Liver (tissue), 9 donors: ENCODE data around the gene SYS1. TPM values are rescaled to one million over a fixed set of nuclear protein-coding genes. Genes with fewer than 3 reads are reported as not detected.

Experiments used
- DNase-seq: peaks from one replicate; pipeline ENCODE4 v3.0.0-alpha.2; 2017; ENCODE audit warnings: low spot score
- H3K27ac ChIP-seq, 2 donors: one replicate each; pipeline ENCODE4 v1.7.0; 2013; ENCODE audit warnings: inconsistent platforms in 2 of 2, low read length in 2 of 2, control low read depth in 1 of 2, low read depth in 1 of 2, mild to moderate bottlenecking in 1 of 2
- H3K27me3 ChIP-seq, 4 donors: one replicate each; pipeline versions ENCODE4 v1.6.1 to v1.7.0; 2013; ENCODE audit warnings: low read length in 3 of 4, inconsistent platforms in 1 of 4, mild to moderate bottlenecking in 1 of 4, moderate library complexity in 1 of 4; ENCODE audit not compliant: control insufficient read depth in 4 of 4, insufficient read depth in 4 of 4
- H3K36me3 ChIP-seq, 4 donors: one replicate each; pipeline versions ENCODE4 v1.6.1 to v1.7.0; 2013; ENCODE audit warnings: low read length in 3 of 4, mild to moderate bottlenecking in 3 of 4, low read depth in 1 of 4, moderate library complexity in 1 of 4; ENCODE audit not compliant: control insufficient read depth in 4 of 4, insufficient read depth in 3 of 4
- H3K4me1 ChIP-seq, 4 donors: one replicate each; pipeline versions ENCODE4 v1.6.1 to v1.7.0; 2013; ENCODE audit warnings: low read length in 3 of 4, mild to moderate bottlenecking in 3 of 4, moderate library complexity in 1 of 4; ENCODE audit not compliant: control insufficient read depth in 4 of 4, insufficient read depth in 4 of 4
- H3K4me3 ChIP-seq, 3 donors: one replicate each; pipeline versions ENCODE4 v1.6.1 to v1.7.0; 2013; ENCODE audit warnings: low read length in 3 of 3, control low read depth in 1 of 3, low read depth in 1 of 3, mild to moderate bottlenecking in 1 of 3
- H3K9ac ChIP-seq, 2 donors: one replicate each; pipeline ENCODE4 v1.7.0; 2013; ENCODE audit warnings: low read length in 2 of 2, mild to moderate bottlenecking in 2 of 2, moderate library complexity in 2 of 2, control low read depth in 1 of 2, low read depth in 1 of 2
- H3K9me3 ChIP-seq, 4 donors: one replicate each; pipeline versions ENCODE4 v1.6.1 to v1.7.0; 2013; ENCODE audit warnings: low read length in 3 of 4; ENCODE audit not compliant: control insufficient read depth in 4 of 4
- EGR1 ChIP-seq, 2 donors: IDR thresholded peaks; 2 replicates each; pipeline ENCODE4 v1.6.1; 2016 to 2018; ENCODE audit warnings: antibody characterized with exemption in 2 of 2, low read depth in 2 of 2
- FOXA1 ChIP-seq: IDR thresholded peaks from 2 replicates; pipeline ENCODE4 v1.6.1; 2016; ENCODE audit warnings: antibody characterized with exemption
- FOXA2 ChIP-seq: IDR thresholded peaks from 2 replicates; pipeline ENCODE4 v1.6.1; 2016; ENCODE audit warnings: antibody characterized with exemption
- GABPA ChIP-seq, 2 donors: IDR thresholded peaks in 1 of 2; conservative IDR thresholded peaks in 1 of 2; 2 replicates each; pipeline ENCODE4 v1.6.1; 2016; ENCODE audit warnings: antibody characterized with exemption in 2 of 2, mild to moderate bottlenecking in 1 of 2, moderate library complexity in 1 of 2
- HNF4A ChIP-seq, 2 donors: conservative IDR thresholded peaks; 2 replicates each; pipeline ENCODE4 v1.6.1; 2016; ENCODE audit warnings: antibody characterized with exemption in 2 of 2, mild to moderate bottlenecking in 2 of 2
- HNF4G ChIP-seq: IDR thresholded peaks from 2 replicates; pipeline ENCODE4 v1.6.1; 2016; ENCODE audit warnings: antibody characterized with exemption
- JUND ChIP-seq, 2 donors: IDR thresholded peaks; 2 replicates each; pipeline ENCODE4 v1.6.1; 2016; ENCODE audit warnings: antibody characterized with exemption in 2 of 2
- NR2F2 ChIP-seq: IDR thresholded peaks from 2 replicates; pipeline ENCODE4 v1.6.1; 2016; ENCODE audit warnings: antibody characterized with exemption
- RAD21 ChIP-seq, 2 donors: IDR thresholded peaks; 2 replicates each; pipeline ENCODE4 v1.6.1; 2016; ENCODE audit warnings: antibody characterized with exemption in 2 of 2, mild to moderate bottlenecking in 2 of 2
- RXRA ChIP-seq, 2 donors: IDR thresholded peaks; 2 replicates each; pipeline ENCODE4 v1.6.1; 2017 to 2018; ENCODE audit warnings: antibody characterized with exemption in 2 of 2, mild to moderate bottlenecking in 1 of 2
- SP1 ChIP-seq: IDR thresholded peaks from 2 replicates; pipeline ENCODE4 v1.6.1; 2018; ENCODE audit warnings: antibody characterized with exemption, mild to moderate bottlenecking
- TAF1 ChIP-seq: conservative IDR thresholded peaks from 2 replicates; pipeline ENCODE4 v1.6.1; 2016; ENCODE audit warnings: antibody characterized with exemption, mild to moderate bottlenecking
- YY1 ChIP-seq: IDR thresholded peaks from 2 replicates; pipeline ENCODE4 v1.6.1; 2016; ENCODE audit warnings: antibody characterized with exemption, mild to moderate bottlenecking
- WGBS: extraction: QIAGEN DNeasy Blood & Tissue Kit; methylation state at CpG from one replicate; pipeline ENCODE4 v1.1.7; 2013; 5-methylcytosine and 5-hydroxymethylcytosine counted together
- polyA plus RNA-seq, 2 donors: library from polyadenylated mRNA; stranded (reverse) in 1 of 2; unstranded in 1 of 2; fragments of 200-250 nt in 1 of 2; fragments of >200 nt in 1 of 2; fragmentation: Nextera tagmentation in 1 of 2; extraction: Ambion mirVana in 1 of 2; gene quantifications; one replicate each; pipeline versions ENCODE4 v1.2.1 to v1.2.3, GENCODE V29; 2013 to 2015
- total RNA-seq, 2 donors: library from RNA; depleted of rRNA; stranded (reverse); fragments of >200 nt; gene quantifications; one replicate each; pipeline ENCODE4 v1.2.3, GENCODE V29; 2014
- TF ChIP-seq, protein P1 (sequence below): IDR thresholded peaks from 2 replicates; pipeline ENCODE4 v1.6.1; 2016; ENCODE audit warnings: antibody characterized with exemption
- TF ChIP-seq, protein P2 (sequence below): IDR thresholded peaks from 2 replicates; pipeline ENCODE4 v1.6.1; 2016; ENCODE audit warnings: antibody characterized with exemption
- TF ChIP-seq, protein P3 (sequence below): fragments of 150-350 bp; IDR thresholded peaks from 2 replicates; pipeline ENCODE4 v1.5.1; 2017; ENCODE audit warnings: improper control_type of control experiment, low read depth, low read length; ENCODE audit not compliant: missing input control
- TF ChIP-seq, protein P4 (sequence below): IDR thresholded peaks from 2 replicates; pipeline ENCODE4 v1.6.1; 2016; ENCODE audit warnings: antibody characterized with exemption
- TF ChIP-seq, protein P5 (sequence below): IDR thresholded peaks from 2 replicates; pipeline ENCODE4 v1.6.1; 2016; ENCODE audit warnings: antibody characterized with exemption, mild to moderate bottlenecking
- donor health status: healthy.
- donor health status: healthy.
- donor health status: healthy.
- donor health status: healthy.
- donor health status: healthy.

SYS1 gene
- total and polyA plus RNA-seq, 4 donors: 15.0 to 37.8 (median 28.1) TPM

DNA sequence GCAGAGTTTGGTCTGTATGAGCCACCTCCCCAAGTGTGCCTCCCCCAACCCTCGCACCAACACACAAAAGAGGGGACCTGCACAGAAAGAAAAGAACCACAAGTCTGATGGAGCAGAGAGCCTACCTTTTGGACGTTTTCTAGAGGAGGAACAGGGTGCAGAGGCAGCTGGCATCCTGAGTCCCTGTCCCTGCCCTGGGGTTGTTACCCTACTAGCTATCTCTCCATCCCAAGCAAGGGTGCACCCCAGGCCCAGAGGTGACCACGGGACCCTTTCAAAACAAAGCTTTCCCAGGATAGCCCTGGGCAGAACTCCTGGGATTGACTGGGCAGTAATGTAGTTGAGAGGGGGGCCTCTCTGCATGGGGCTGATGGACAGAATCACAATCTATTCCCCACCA lies 45.1 kb upstream of the SYS1 start:
- no peak overlapping the region for H3K4me3 ChIP-seq
- WGBS: 62% methylated on average over 3 of the region's 3 CpGs
- no peak for TF ChIP-seq RAD21 (IDR thresholded peaks at IDR 0.05)
- TF ChIP-seq, protein P1, sequence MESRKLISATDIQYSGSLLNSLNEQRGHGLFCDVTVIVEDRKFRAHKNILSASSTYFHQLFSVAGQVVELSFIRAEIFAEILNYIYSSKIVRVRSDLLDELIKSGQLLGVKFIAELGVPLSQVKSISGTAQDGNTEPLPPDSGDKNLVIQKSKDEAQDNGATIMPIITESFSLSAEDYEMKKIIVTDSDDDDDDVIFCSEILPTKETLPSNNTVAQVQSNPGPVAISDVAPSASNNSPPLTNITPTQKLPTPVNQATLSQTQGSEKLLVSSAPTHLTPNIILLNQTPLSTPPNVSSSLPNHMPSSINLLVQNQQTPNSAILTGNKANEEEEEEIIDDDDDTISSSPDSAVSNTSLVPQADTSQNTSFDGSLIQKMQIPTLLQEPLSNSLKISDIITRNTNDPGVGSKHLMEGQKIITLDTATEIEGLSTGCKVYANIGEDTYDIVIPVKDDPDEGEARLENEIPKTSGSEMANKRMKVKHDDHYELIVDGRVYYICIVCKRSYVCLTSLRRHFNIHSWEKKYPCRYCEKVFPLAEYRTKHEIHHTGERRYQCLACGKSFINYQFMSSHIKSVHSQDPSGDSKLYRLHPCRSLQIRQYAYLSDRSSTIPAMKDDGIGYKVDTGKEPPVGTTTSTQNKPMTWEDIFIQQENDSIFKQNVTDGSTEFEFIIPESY: no peak
- TF ChIP-seq EGR1 (IDR thresholded peaks at IDR 0.05; ENCODE audit: low read depth in 2 of 2): no peak
- TF ChIP-seq HNF4A (conservative IDR thresholded peaks at IDR 0.05): no peak
- TF ChIP-seq JUND (IDR thresholded peaks at IDR 0.05): no peak
- peaks cover 0 to 11% (median 1%) of the 10 kb centered on the region in 4 donors for H3K27me3 ChIP-seq
- no peaks in the 10 kb centered on the region for H3K9me3 ChIP-seq
- no peak for DNase-seq
- no peak overlapping the region for H3K27ac ChIP-seq
- H3K36me3 ChIP-seq: no peaks in the 10 kb centered on the region
- no peaks in the 10 kb centered on the region for H3K4me1 ChIP-seq
- H3K9ac ChIP-seq: no peak overlapping the region

DNA sequence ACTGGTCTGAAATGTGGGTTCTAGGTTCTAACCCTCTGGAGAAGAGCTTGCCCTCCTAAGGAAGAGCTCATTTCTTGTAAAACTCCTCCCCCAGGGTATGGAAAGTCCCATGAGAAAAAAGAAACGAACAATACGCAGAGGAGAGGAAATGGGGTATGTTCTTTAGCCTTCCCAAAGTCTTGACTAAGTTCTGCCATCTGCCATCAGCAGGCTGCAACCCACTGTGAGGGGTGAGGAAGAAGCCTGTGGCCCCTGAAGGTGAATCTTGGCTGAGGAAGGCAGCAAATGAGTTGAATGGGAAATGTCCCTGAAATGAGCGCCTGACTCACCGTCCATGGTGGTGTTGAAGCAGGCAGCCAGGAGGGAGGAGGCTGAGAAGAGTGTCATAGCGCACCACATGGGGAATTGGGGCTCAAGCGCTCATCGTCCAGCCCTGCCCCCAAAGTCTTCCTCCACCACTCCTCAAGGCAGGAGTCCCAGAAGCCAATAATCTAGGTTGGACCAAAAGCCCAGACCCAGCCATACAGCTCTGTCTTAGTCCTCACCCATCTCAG lies 44.5 kb upstream of the SYS1 start:
- DNase-seq: no peak
- Histone ChIP-seq H3K9me3 (no peaks in the 10 kb centered on the region), H3K36me3 (no peaks in the 10 kb centered on the region), H3K4me3 (no peak overlapping the region), H3K27ac (no peak overlapping the region), H3K4me1 (peaks cover 0 to 2% (median 0%) of the 10 kb centered on the region in 4 donors), H3K9ac (no peak overlapping the region), H3K27me3 (peaks cover 0 to 11% (median 0%) of the 10 kb centered on the region in 4 donors)
- WGBS: 77% methylated on average over 7 of the region's 7 CpGs
- TF ChIP-seq HNF4A (conservative IDR thresholded peaks at IDR 0.05): no peak
- no peak for TF ChIP-seq YY1
- TF ChIP-seq, protein P2, sequence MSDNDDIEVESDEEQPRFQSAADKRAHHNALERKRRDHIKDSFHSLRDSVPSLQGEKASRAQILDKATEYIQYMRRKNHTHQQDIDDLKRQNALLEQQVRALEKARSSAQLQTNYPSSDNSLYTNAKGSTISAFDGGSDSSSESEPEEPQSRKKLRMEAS: no peak
- TF ChIP-seq, protein P3, sequence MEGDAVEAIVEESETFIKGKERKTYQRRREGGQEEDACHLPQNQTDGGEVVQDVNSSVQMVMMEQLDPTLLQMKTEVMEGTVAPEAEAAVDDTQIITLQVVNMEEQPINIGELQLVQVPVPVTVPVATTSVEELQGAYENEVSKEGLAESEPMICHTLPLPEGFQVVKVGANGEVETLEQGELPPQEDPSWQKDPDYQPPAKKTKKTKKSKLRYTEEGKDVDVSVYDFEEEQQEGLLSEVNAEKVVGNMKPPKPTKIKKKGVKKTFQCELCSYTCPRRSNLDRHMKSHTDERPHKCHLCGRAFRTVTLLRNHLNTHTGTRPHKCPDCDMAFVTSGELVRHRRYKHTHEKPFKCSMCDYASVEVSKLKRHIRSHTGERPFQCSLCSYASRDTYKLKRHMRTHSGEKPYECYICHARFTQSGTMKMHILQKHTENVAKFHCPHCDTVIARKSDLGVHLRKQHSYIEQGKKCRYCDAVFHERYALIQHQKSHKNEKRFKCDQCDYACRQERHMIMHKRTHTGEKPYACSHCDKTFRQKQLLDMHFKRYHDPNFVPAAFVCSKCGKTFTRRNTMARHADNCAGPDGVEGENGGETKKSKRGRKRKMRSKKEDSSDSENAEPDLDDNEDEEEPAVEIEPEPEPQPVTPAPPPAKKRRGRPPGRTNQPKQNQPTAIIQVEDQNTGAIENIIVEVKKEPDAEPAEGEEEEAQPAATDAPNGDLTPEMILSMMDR: no peak
- TF ChIP-seq HNF4G: no peak
- no peak for TF ChIP-seq JUND (IDR thresholded peaks at IDR 0.05)
- TF ChIP-seq TAF1: no peak
- no peak for TF ChIP-seq FOXA1
- TF ChIP-seq, protein P1: no peak
- no peak for TF ChIP-seq GABPA (IDR thresholded peaks at IDR 0.05 in 1 of 2, conservative IDR thresholded peaks at IDR 0.05 in 1 of 2)
- no peak for TF ChIP-seq RXRA (IDR thresholded peaks at IDR 0.05)
- TF ChIP-seq, protein P4, sequence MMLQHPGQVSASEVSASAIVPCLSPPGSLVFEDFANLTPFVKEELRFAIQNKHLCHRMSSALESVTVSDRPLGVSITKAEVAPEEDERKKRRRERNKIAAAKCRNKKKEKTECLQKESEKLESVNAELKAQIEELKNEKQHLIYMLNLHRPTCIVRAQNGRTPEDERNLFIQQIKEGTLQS: no peak
- no peak for TF ChIP-seq NR2F2
- TF ChIP-seq, protein P5, sequence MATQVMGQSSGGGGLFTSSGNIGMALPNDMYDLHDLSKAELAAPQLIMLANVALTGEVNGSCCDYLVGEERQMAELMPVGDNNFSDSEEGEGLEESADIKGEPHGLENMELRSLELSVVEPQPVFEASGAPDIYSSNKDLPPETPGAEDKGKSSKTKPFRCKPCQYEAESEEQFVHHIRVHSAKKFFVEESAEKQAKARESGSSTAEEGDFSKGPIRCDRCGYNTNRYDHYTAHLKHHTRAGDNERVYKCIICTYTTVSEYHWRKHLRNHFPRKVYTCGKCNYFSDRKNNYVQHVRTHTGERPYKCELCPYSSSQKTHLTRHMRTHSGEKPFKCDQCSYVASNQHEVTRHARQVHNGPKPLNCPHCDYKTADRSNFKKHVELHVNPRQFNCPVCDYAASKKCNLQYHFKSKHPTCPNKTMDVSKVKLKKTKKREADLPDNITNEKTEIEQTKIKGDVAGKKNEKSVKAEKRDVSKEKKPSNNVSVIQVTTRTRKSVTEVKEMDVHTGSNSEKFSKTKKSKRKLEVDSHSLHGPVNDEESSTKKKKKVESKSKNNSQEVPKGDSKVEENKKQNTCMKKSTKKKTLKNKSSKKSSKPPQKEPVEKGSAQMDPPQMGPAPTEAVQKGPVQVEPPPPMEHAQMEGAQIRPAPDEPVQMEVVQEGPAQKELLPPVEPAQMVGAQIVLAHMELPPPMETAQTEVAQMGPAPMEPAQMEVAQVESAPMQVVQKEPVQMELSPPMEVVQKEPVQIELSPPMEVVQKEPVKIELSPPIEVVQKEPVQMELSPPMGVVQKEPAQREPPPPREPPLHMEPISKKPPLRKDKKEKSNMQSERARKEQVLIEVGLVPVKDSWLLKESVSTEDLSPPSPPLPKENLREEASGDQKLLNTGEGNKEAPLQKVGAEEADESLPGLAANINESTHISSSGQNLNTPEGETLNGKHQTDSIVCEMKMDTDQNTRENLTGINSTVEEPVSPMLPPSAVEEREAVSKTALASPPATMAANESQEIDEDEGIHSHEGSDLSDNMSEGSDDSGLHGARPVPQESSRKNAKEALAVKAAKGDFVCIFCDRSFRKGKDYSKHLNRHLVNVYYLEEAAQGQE: no peak
- no peak for TF ChIP-seq SP1
- no peak for TF ChIP-seq EGR1 (IDR thresholded peaks at IDR 0.05; ENCODE audit: low read depth in 2 of 2)
- no peak for TF ChIP-seq RAD21 (IDR thresholded peaks at IDR 0.05)
- no peak for TF ChIP-seq FOXA2
